Fibroblast of the aortic adventitia (primary cell): ENCODE data around the gene IRAK1. TPM values are rescaled to one million over a fixed set of nuclear protein-coding genes. Genes with fewer than 3 reads are reported as not detected.

Experiments
- DNase-seq: peaks from one replicate; pipeline ENCODE4 v3.0.0-alpha.2; 2010; ENCODE audit warnings: low read depth
- H3K4me3 ChIP-seq: 2 replicates; pipeline ENCODE4 v1.5.1; 2011; ENCODE audit warnings: low read depth, mild to moderate bottlenecking, control low read depth, low read length, moderate library complexity
- CTCF ChIP-seq: IDR thresholded peaks from 2 replicates; pipeline ENCODE4 v1.5.1; 2011; ENCODE audit warnings: mild to moderate bottlenecking, low read length, control low read depth, inconsistent platforms; ENCODE audit not compliant: insufficient read depth
- total RNA-seq: library from RNA; depleted of rRNA; stranded (reverse); fragments of >200 nt; gene quantifications from 2 replicates; pipeline ENCODE4 v1.2.3, GENCODE V29; 2012; ENCODE audit warnings: low replicate concordance

Gene IRAK1
- total RNA-seq, 1 donor, result 80.5 TPM

GRCh38 chrX:154012336-154012991, 7.2 kb downstream of the IRAK1 start:
- H3K4me3 ChIP-seq, result no peak overlapping the region
- TF ChIP-seq CTCF, result no peak
- DNase-seq, result no peak

- no peak for TF ChIP-seq CTCF
- no peak for DNase-seq
Measured at GRCh38 chrX:154011376-154012335, 8.0 kb downstream of the IRAK1 start.

GRCh38 chrX:154010330-154011087, 9.2 kb downstream of the IRAK1 start:
- no peak for DNase-seq
- no peak overlapping the region for H3K4me3 ChIP-seq
- TF ChIP-seq CTCF, result no peak

More at GRCh38 chrX:154011376-154012335, 8.0 kb downstream of the IRAK1 start:
- no peak overlapping the region for H3K4me3 ChIP-seq

GRCh38 chrX:154008521-154008920, 11.2 kb downstream of the IRAK1 start:
- no peak for DNase-seq
- TF ChIP-seq CTCF, result no peak
- H3K4me3 ChIP-seq, result no peak overlapping the region

GRCh38 chrX:154006947-154007346, 12.8 kb downstream of the IRAK1 start:
- no peak for TF ChIP-seq CTCF
- DNase-seq, result no peak
- no peak overlapping the region for H3K4me3 ChIP-seq

- DNase-seq, result no peak
- no peak for TF ChIP-seq CTCF
- H3K4me3 ChIP-seq, result no peak overlapping the region
Measured at GRCh38 chrX:154004315-154004714, 15.4 kb downstream of the IRAK1 start.
